ENCODE measurements around the gene DLD. TPM values are rescaled to one million over a fixed set of nuclear protein-coding genes. Genes with fewer than 3 reads are reported as not detected.

DLD gene
- total RNA-seq, 2 donors from 2014 or later, result 77.4 to 84.1 TPM

DNA sequence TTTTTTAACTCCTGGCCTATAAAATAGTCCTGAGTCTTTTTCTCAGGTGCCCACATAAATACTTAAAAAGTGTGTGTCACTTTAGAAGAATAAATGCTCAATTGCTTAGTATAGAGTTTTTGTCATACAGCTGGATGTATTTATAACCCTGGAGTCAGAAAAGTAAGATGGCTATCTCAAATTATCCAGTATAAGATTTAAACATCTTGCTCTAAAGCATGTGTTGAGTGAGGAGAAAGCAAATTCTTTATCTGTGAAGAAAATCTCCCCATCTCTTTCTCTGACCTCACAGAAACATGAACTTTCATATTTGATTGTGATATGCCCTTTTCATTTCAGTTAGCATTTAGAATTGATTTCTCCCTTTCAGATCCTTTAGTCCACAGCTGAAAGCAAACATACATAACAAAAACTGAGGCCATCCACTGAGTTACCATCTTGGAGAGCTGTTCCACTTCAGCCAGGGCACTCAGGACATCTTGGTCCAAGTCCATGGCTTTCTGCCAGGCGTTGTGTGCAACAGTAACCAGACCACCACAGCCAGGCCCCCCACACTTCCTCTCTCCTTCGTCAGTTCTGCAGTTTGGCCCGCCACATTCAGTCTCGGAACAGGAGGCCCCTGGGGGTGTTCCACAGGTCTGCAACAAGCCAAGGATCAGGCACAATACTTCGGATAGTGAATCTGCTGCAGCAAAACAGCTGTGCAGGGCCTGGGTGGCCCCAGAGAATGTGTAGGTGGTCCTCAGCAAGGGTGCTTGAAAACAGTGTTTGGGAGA lies 40.9 kb downstream of the DLD start:
- Histone ChIP-seq H3K36me3 (no peaks in the 10 kb centered on the region), H3K4me3 (no peak overlapping the region), H3K27me3 (replicated peaks; ENCODE audit: insufficient read depth) (no peaks in the 10 kb centered on the region), H3K27ac (no peak overlapping the region), H3K4me1 (replicated peaks) (no peaks in the 10 kb centered on the region), H3K9me3 (no peaks in the 10 kb centered on the region)
- no peak for DNase-seq (ENCODE audit: low spot score)
- WGBS, result 55% methylated on average over 5 of the region's 5 CpGs
- intact Hi-C loops (cut with DNase I), result no loop called here
- TF ChIP-seq POLR2A (IDR thresholded peaks at IDR 0.05), result no peak
- no peak for TF ChIP-seq POLR2AphosphoS5 (IDR thresholded peaks at IDR 0.05)
- TF ChIP-seq, protein P1, sequence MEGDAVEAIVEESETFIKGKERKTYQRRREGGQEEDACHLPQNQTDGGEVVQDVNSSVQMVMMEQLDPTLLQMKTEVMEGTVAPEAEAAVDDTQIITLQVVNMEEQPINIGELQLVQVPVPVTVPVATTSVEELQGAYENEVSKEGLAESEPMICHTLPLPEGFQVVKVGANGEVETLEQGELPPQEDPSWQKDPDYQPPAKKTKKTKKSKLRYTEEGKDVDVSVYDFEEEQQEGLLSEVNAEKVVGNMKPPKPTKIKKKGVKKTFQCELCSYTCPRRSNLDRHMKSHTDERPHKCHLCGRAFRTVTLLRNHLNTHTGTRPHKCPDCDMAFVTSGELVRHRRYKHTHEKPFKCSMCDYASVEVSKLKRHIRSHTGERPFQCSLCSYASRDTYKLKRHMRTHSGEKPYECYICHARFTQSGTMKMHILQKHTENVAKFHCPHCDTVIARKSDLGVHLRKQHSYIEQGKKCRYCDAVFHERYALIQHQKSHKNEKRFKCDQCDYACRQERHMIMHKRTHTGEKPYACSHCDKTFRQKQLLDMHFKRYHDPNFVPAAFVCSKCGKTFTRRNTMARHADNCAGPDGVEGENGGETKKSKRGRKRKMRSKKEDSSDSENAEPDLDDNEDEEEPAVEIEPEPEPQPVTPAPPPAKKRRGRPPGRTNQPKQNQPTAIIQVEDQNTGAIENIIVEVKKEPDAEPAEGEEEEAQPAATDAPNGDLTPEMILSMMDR (IDR thresholded peaks at IDR 0.05), result no peak

DNA sequence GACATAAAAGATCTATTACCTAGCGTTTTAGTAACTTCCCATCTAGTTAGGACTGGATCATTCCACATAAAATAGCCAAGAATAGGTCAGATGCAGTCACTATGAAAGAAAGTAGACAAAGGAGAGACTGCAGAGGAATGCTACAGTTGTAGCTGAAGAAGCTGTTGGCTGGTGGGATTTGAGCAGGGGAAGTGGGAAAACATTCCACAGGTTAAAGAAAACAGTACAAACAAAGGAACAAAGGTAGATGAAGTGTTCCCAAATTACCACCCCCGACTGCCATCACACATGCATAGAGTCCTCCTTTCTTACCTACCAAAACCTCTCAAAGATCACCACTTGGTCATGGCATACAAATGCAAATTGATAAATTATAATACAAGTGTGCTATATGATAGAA lies 41.8 kb downstream of the DLD start:
- no peaks in the 10 kb centered on the region for H3K4me1 ChIP-seq (replicated peaks)
- no peak overlapping the region for H3K4me3 ChIP-seq
- no peak overlapping the region for H3K27ac ChIP-seq
- intact Hi-C loops (cut with DNase I), result no loop called here
- WGBS, result 36% methylated on average over 2 of the region's 2 CpGs
- DNase-seq (ENCODE audit: low spot score), result no peak
- no peaks in the 10 kb centered on the region for H3K27me3 ChIP-seq (replicated peaks; ENCODE audit: insufficient read depth)
- TF ChIP-seq, protein P1 (IDR thresholded peaks at IDR 0.05), result no peak
- TF ChIP-seq POLR2A (IDR thresholded peaks at IDR 0.05), result no peak
- no peak for TF ChIP-seq POLR2AphosphoS5 (IDR thresholded peaks at IDR 0.05)
- H3K9me3 ChIP-seq, result no peaks in the 10 kb centered on the region
- no peaks in the 10 kb centered on the region for H3K36me3 ChIP-seq

DNA sequence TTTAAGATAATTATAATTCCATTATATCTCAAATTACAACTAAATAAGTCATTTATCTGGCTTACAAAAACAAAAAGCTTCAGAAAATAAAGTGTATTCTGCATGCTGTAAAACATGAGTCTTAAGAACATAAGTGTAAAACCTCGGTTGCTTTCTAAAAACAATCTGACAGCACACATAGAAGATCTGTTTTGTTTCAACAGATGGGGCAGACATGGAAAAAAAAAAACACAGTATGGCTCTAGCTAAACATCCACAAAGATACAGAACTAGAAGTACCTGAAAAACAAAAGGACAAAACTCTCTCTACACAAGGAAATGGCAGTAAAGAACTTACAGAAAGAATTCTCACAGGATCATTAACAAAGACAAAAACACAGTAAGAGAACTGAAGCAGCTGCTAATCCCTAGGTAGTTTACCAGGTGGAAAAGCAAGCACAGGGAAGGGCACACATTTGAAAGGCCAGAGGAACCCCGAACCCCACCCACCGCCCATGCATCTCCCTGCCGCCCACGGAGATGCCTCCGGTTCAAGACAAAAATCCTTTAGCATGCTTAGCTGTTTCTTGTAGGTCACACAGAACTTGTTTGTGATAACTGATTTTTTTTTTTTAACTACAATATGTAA lies 42.5 kb downstream of the DLD start:
- H3K27ac ChIP-seq, result no peak overlapping the region
- no peaks in the 10 kb centered on the region for H3K27me3 ChIP-seq (replicated peaks; ENCODE audit: insufficient read depth)
- H3K4me1 ChIP-seq (replicated peaks), result no peaks in the 10 kb centered on the region
- no peaks in the 10 kb centered on the region for H3K36me3 ChIP-seq
- no peaks in the 10 kb centered on the region for H3K9me3 ChIP-seq
- no peak for DNase-seq (ENCODE audit: low spot score)
- TF ChIP-seq POLR2AphosphoS5 (IDR thresholded peaks at IDR 0.05) (no peak), POLR2A (IDR thresholded peaks at IDR 0.05) (no peak)
- TF ChIP-seq, protein P1 (IDR thresholded peaks at IDR 0.05), result no peak
- intact Hi-C loops (cut with DNase I), result no loop called here
- H3K4me3 ChIP-seq, result no peak overlapping the region
- WGBS, result 52% methylated on average over 6 of the region's 6 CpGs

- intact Hi-C loops (cut with DNase I), result no loop called here
- Histone ChIP-seq H3K4me1 (replicated peaks) (no peaks in the 10 kb centered on the region), H3K27me3 (replicated peaks; ENCODE audit: insufficient read depth) (no peaks in the 10 kb centered on the region), H3K9me3 (no peaks in the 10 kb centered on the region), H3K36me3 (no peaks in the 10 kb centered on the region), H3K27ac (no peak overlapping the region), H3K4me3 (no peak overlapping the region)
- TF ChIP-seq, protein P1 (IDR thresholded peaks at IDR 0.05), result no peak
- no peak for TF ChIP-seq POLR2A (IDR thresholded peaks at IDR 0.05)
- no peak for TF ChIP-seq POLR2AphosphoS5 (IDR thresholded peaks at IDR 0.05)
- DNase-seq (ENCODE audit: low spot score), result no peak
- WGBS, result 85% methylated on average over 8 of the region's 8 CpGs
These were observed 44.2 kb downstream of the DLD start for GRCh38 chr7:107934991-107935770.
